Upper lobe of right lung (tissue), 1 donor: ENCODE data around the gene ROPN1. TPM values are rescaled to one million over a fixed set of nuclear protein-coding genes. Genes with fewer than 3 reads are reported as not detected.
"Not testable (repeated sequence)": the region's sequence is repeated elsewhere in the genome, so short reads cannot be mapped to it uniquely, and the experiment has no call there.

Experiments used
- ATAC-seq: fragments of 200-7000 bp; cut with Tn5 transposase; one replicate; pipeline ENCODE4 v1.9.1; 2020; ENCODE audit warnings: mild to moderate bottlenecking, moderate library complexity
- DNase-seq: peaks from one replicate; pipeline ENCODE4 v3.0.0-alpha.2; 2020
- H3K27ac ChIP-seq: fragments of 200-600 bp; one replicate; pipeline ENCODE4 v1.8.0; 2022
- H3K27me3 ChIP-seq: fragments of 200-600 bp; one replicate; pipeline ENCODE4 v1.8.0; 2022; ENCODE audit warnings: mild to moderate bottlenecking
- H3K36me3 ChIP-seq: fragments of 200-600 bp; one replicate; pipeline ENCODE4 v1.8.0; 2022
- H3K4me1 ChIP-seq: fragments of 200-600 bp; one replicate; pipeline ENCODE4 v1.8.0; 2022
- H3K4me3 ChIP-seq: fragments of 200-600 bp; one replicate; pipeline ENCODE4 v1.8.0; 2022; ENCODE audit warnings: mild to moderate bottlenecking
- H3K9me3 ChIP-seq: fragments of 200-600 bp; one replicate; pipeline ENCODE4 v1.8.0; 2022
- CTCF ChIP-seq: fragments of 200-600 bp; IDR thresholded peaks from one replicate; pipeline ENCODE4 v1.8.0; 2022; ENCODE audit warnings: antibody characterized with exemption
- intact Hi-C: fragments of 100-400 bp; cut with DNase I; formaldehyde crosslinking; loops from one replicate; pipeline ENCODE4 v1.11.0; 2022
- total RNA-seq: library from RNA; stranded (reverse); fragmentation: NEBNext Ultra II Directional; extraction: Animal tissue kit (Norgen Biotek cat#: 25700); gene quantifications from one replicate; pipeline ENCODE4 v1.2.1, GENCODE V29; 2021
- donor health status: DM: no; HTN: yes; CAD: no; lungs with severe emphysema.

Gene ROPN1
- total RNA-seq, 1 donor from 2014 or later = not detected

- no peaks in the 10 kb centered on the region for H3K4me1 ChIP-seq
- ATAC-seq (no peak), DNase-seq (no peak)
- intact Hi-C loops = no loop called here
- H3K27ac ChIP-seq = no peak overlapping the region
- TF ChIP-seq CTCF = no peak
- no peaks in the 10 kb centered on the region for H3K9me3 ChIP-seq
- no peaks in the 10 kb centered on the region for H3K27me3 ChIP-seq
- H3K4me3 ChIP-seq = no peak overlapping the region
- no peaks in the 10 kb centered on the region for H3K36me3 ChIP-seq
Measured at GRCh38 chr3:123997543-123997942, 5.6 kb upstream of the ROPN1 start.

DNA sequence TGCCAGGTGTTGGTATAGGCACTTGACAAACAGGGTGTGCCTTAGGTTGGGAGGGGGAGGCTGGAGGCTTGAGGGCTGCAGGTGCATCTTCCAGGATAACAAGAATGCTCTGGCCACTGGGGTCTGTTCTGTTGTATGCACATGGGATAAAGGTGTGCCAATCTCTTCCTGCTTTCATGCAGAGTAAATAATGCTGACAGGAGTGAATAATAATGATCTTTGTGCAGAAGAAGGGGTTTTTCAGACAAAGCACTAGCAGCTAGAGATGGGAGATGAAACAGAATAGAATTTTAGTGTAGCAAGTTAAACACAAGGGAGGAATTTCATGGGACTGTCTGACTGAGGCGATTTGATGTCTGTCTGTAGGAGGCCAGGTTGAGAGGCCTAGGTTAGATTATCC, 1.9 kb upstream of the ROPN1 start:
- ATAC-seq = no peak
- intact Hi-C loops = no loop called here
- H3K4me1 ChIP-seq = no peaks in the 10 kb centered on the region

DNA sequence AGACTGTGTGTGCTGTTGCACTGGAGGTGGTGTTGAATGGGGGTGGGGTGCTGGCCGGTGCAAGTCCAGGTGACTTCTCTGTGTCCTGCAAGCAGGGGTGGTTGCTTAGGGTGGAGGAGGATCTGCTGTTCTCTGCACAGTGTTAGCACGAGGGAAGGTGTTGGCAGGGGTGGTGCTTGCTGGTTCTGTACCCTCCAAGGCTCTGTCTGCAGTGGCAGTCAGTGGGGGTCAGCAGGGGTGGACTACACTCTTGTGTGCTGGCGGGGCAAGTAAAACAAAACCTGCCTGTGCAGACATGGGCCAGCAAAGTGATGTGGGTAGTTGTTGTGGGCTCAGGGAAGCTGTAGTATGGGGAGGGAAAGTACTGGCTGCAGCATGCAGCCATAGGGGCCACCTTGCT, 5.5 kb downstream of the ROPN1 start:
- H3K4me1 ChIP-seq = no peaks in the 10 kb centered on the region
- TF ChIP-seq CTCF = no peak
- no peak overlapping the region for H3K4me3 ChIP-seq
- H3K36me3 ChIP-seq = no peaks in the 10 kb centered on the region
- ATAC-seq (peak; percentile 42), DNase-seq (no peak)
- H3K27me3 ChIP-seq = peaks cover 4% of the 10 kb centered on the region
- H3K27ac ChIP-seq = no peak overlapping the region
- no peaks in the 10 kb centered on the region for H3K9me3 ChIP-seq
- intact Hi-C loops = no loop called here

More for the DNA sequence above, 1.9 kb upstream of the ROPN1 start:
- no peaks in the 10 kb centered on the region for H3K27me3 ChIP-seq
- H3K4me3 ChIP-seq = no peak overlapping the region
- no peak overlapping the region for H3K27ac ChIP-seq
- TF ChIP-seq CTCF = no peak
- no peak for DNase-seq
- H3K36me3 ChIP-seq = no peaks in the 10 kb centered on the region
- no peaks in the 10 kb centered on the region for H3K9me3 ChIP-seq

DNA sequence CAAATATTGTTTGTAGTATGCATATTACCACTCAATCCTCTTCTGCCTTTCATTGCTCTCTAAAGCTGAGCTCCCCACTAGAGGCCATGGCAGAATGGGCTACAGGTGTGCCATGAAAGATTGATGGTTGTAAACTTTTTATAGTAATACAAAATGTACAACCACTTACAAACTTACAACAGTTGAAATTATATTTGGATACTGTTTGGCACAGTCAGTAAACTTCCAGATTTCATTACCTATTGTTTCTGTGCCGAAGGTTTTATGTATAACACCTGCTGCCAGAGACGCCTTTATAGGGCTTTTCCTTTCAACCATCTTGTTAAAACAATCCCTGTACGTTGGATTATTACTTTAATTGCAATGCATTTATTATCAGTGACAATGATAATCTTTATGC, 7.0 kb downstream of the ROPN1 start:
- TF ChIP-seq CTCF = no peak
- no peaks in the 10 kb centered on the region for H3K9me3 ChIP-seq
- intact Hi-C loops = no loop called here
- H3K27ac ChIP-seq = no peak overlapping the region
- no peaks in the 10 kb centered on the region for H3K4me1 ChIP-seq
- no peak overlapping the region for H3K4me3 ChIP-seq
- ATAC-seq (no peak), DNase-seq (no peak)
- H3K27me3 ChIP-seq = peaks cover 4% of the 10 kb centered on the region
- H3K36me3 ChIP-seq = no peaks in the 10 kb centered on the region

- intact Hi-C loops = no loop called here
- Histone ChIP-seq H3K9me3 (no peaks in the 10 kb centered on the region), H3K27me3 (peaks cover 4% of the 10 kb centered on the region), H3K27ac (no peak overlapping the region), H3K36me3 (no peaks in the 10 kb centered on the region), H3K4me1 (no peaks in the 10 kb centered on the region), H3K4me3 (no peak overlapping the region)
- TF ChIP-seq CTCF = no peak
- DNase-seq = no peak
- no peak for ATAC-seq
Measured at GRCh38 chr3:123984350-123984749, 7.6 kb downstream of the ROPN1 start.

DNA sequence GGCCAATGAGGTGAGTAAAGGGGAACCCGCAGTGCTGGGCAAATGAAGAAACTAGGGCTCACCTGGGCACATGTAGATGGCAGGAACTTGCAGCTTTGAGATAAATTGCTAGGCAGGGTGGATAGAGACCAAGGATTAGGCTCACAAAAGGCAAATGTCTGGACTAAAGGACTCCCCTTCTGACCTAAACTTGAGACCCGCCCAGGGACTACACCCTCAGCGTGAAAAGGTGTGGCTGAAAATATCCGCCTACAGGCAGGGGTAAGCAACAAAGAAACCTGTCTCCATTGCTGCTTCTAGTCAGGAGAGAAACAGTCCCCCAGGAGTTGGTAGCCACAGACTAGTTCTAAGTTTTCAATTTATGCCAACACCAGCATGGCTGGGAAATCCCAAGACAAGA, 10.6 kb downstream of the ROPN1 start:
- H3K36me3 ChIP-seq, ATAC-seq, H3K27me3 ChIP-seq, H3K27ac ChIP-seq, H3K9me3 ChIP-seq, H3K4me3 ChIP-seq, intact Hi-C loops, DNase-seq, H3K4me1 ChIP-seq: not testable (repeated sequence)
